OCI-LY1 (cell line): ENCODE measurements around the gene CRTC3.

ENCODE experiments used
- CTCF ChIP-seq: fragments of 200-600 bp; sonication (generic), shearing (Covaris generic); IDR thresholded peaks from 2 replicates; pipeline ENCODE4 v1.5.1; 2017; ENCODE audit warnings: mild to moderate bottlenecking, antibody characterized with exemption, low read length, moderate library complexity, mixed read lengths
- EZH2 ChIP-seq: fragments of 200-600 bp; sonication (generic), shearing (Covaris generic); IDR thresholded peaks from 2 replicates; pipeline ENCODE4 v1.8.0; 2017; ENCODE audit warnings: borderline replicate concordance, mixed run types, mild to moderate bottlenecking, antibody characterized with exemption, low read length, moderate library complexity, mixed read lengths

- TF ChIP-seq CTCF (no peak), EZH2 (no peak)
These were observed 150.7 kb downstream of the CRTC3 start for GRCh38 chr15:90680371-90680935.
